ENCODE results near the gene CD274.

The CD274 gene

GRCh38 chr9:5481322-5482040 is 31.1 kb downstream of the CD274 start:
- TF ChIP-seq CTCF (conservative IDR thresholded peaks at IDR 0.05; ENCODE audit: low read depth, low read length): peak; percentile 2
- DNase-seq (ENCODE audit: low read depth): no peak
- H3K4me3 ChIP-seq (ENCODE audit: low read length): no peak overlapping the region

- no peak for DNase-seq (ENCODE audit: low read depth)
- H3K4me3 ChIP-seq (ENCODE audit: low read length): no peak overlapping the region
- no peak for TF ChIP-seq CTCF (conservative IDR thresholded peaks at IDR 0.05; ENCODE audit: low read depth, low read length)
Measured at GRCh38 chr9:5482194-5482593, 31.9 kb downstream of the CD274 start.

- TF ChIP-seq CTCF (conservative IDR thresholded peaks at IDR 0.05; ENCODE audit: low read depth, low read length): no peak
- no peak for DNase-seq (ENCODE audit: low read depth)
- no peak overlapping the region for H3K4me3 ChIP-seq (ENCODE audit: low read length)
Measured at GRCh38 chr9:5483306-5483705, 33.0 kb downstream of the CD274 start.

GRCh38 chr9:5485378-5486085 is 35.2 kb downstream of the CD274 start:
- DNase-seq (ENCODE audit: low read depth): no peak
- no peak overlapping the region for H3K4me3 ChIP-seq (ENCODE audit: low read length)
- no peak for TF ChIP-seq CTCF (conservative IDR thresholded peaks at IDR 0.05; ENCODE audit: low read depth, low read length)

- no peak for DNase-seq (ENCODE audit: low read depth)
- no peak for TF ChIP-seq CTCF (conservative IDR thresholded peaks at IDR 0.05; ENCODE audit: low read depth, low read length)
- no peak overlapping the region for H3K4me3 ChIP-seq (ENCODE audit: low read length)
Measured at GRCh38 chr9:5486988-5487387, 36.6 kb downstream of the CD274 start.

- no peak overlapping the region for H3K4me3 ChIP-seq (ENCODE audit: low read length)
- no peak for DNase-seq (ENCODE audit: low read depth)
- TF ChIP-seq CTCF (conservative IDR thresholded peaks at IDR 0.05; ENCODE audit: low read depth, low read length): no peak
Measured at GRCh38 chr9:5488221-5489008, 38.1 kb downstream of the CD274 start.

Measured in retinal pigment epithelial cell (primary cell).